Fibroblast of skin of abdomen (primary cell): ENCODE results near the gene ZBTB8A.
"Not testable (repeated sequence)": the region's sequence is repeated elsewhere in the genome, so short reads cannot be mapped to it uniquely, and the experiment has no call there.

Source experiments
- DNase-seq: peaks from one replicate; pipeline ENCODE4 v3.0.0-alpha.2; 2013

The ZBTB8A gene

GRCh38 chr1:32539584-32540571 lies 651 bp downstream of the ZBTB8A start:
- DNase-seq, result peak; percentile 40

GRCh38 chr1:32540605-32541004 lies 1.4 kb downstream of the ZBTB8A start:
- DNase-seq, result no peak

- DNase-seq, result no peak
Observed at GRCh38 chr1:32541064-32541566, 1.9 kb downstream of the ZBTB8A start.

- DNase-seq, result no peak
Observed at GRCh38 chr1:32546611-32547010, 7.4 kb downstream of the ZBTB8A start.

- no peak for DNase-seq
Observed at GRCh38 chr1:32549616-32550015, 10.4 kb downstream of the ZBTB8A start.

- no peak for DNase-seq
Observed at GRCh38 chr1:32554288-32554687, 15.1 kb downstream of the ZBTB8A start.

- not testable (repeated sequence) for DNase-seq
Observed at GRCh38 chr1:32557035-32557434, 17.8 kb downstream of the ZBTB8A start.

- DNase-seq, result no peak
Observed at GRCh38 chr1:32557812-32558211, 18.6 kb downstream of the ZBTB8A start.

GRCh38 chr1:32568929-32569328 lies 29.7 kb downstream of the ZBTB8A start:
- DNase-seq, result no peak

- DNase-seq, result no peak
Observed at GRCh38 chr1:32580348-32581017, 41.3 kb downstream of the ZBTB8A start.

- peak; percentile 55 for DNase-seq
Observed at GRCh38 chr1:32592943-32593342, 53.7 kb downstream of the ZBTB8A start.

- DNase-seq, result no peak
Observed at GRCh38 chr1:32600034-32600433, 60.8 kb downstream of the ZBTB8A start.

- DNase-seq, result no peak
Observed at GRCh38 chr1:32605711-32606424, 66.6 kb downstream of the ZBTB8A start.

- no peak for DNase-seq
Observed at GRCh38 chr1:32606565-32607371, 67.5 kb downstream of the ZBTB8A start.

- DNase-seq, result no peak
Observed at GRCh38 chr1:32609180-32609579, 70.0 kb downstream of the ZBTB8A start.

- DNase-seq, result no peak
Observed at GRCh38 chr1:32611859-32612188, 72.6 kb downstream of the ZBTB8A start.

GRCh38 chr1:32612189-32612881 lies 73.1 kb downstream of the ZBTB8A start:
- peak; percentile 67 for DNase-seq

GRCh38 chr1:32613472-32613871 lies 74.2 kb downstream of the ZBTB8A start:
- DNase-seq, result no peak

- DNase-seq, result no peak
Observed at GRCh38 chr1:32618673-32619221, 79.5 kb downstream of the ZBTB8A start.

- DNase-seq, result peak; percentile 6
Observed at GRCh38 chr1:32619701-32620485, 80.7 kb downstream of the ZBTB8A start.
